GM12865 (cell line): ENCODE measurements around the gene SOCS1.
"Not testable (repeated sequence)": the region's sequence is repeated elsewhere in the genome, so short reads cannot be mapped to it uniquely, and the experiment has no call there.

Experiments used
- DNase-seq: peaks from one replicate; pipeline ENCODE4 v3.0.0; 2010; ENCODE audit warnings: low read depth
- H3K4me3 ChIP-seq: 2 replicates; pipeline ENCODE4 v1.5.1; 2011; ENCODE audit warnings: mild to moderate bottlenecking, low read depth, low read length, control low read depth
- CTCF ChIP-seq: IDR thresholded peaks from 2 replicates; pipeline ENCODE4 v1.5.1; 2011; ENCODE audit warnings: low read length, control low read depth, low read depth, inconsistent platforms; ENCODE audit not compliant: insufficient read depth; ENCODE audit errors: missing control alignments

Gene SOCS1

GRCh38 chr16:11224894-11225676, 30.9 kb downstream of the SOCS1 start:
- no peak for TF ChIP-seq CTCF
- peak overlapping the region; percentile 35 for H3K4me3 ChIP-seq
- peak; percentile 94 for DNase-seq

- DNase-seq, result peak; percentile 89
- peak overlapping the region; percentile 35 for H3K4me3 ChIP-seq
- TF ChIP-seq CTCF, result no peak
Measured at GRCh38 chr16:11224096-11224893, 31.7 kb downstream of the SOCS1 start.

- H3K4me3 ChIP-seq, DNase-seq: not testable (repeated sequence)
Measured at GRCh38 chr16:11220507-11220906, 35.5 kb downstream of the SOCS1 start.

GRCh38 chr16:11219178-11219577, 36.8 kb downstream of the SOCS1 start:
- no peak overlapping the region for H3K4me3 ChIP-seq

GRCh38 chr16:11218604-11218962, 37.4 kb downstream of the SOCS1 start:
- peak; percentile 54 for TF ChIP-seq CTCF
- no peak overlapping the region for H3K4me3 ChIP-seq
- no peak for DNase-seq

More at GRCh38 chr16:11219178-11219577, 36.8 kb downstream of the SOCS1 start:
- no peak for TF ChIP-seq CTCF
- DNase-seq, result no peak

GRCh38 chr16:11217651-11218603, 38.1 kb downstream of the SOCS1 start:
- no peak for TF ChIP-seq CTCF
- H3K4me3 ChIP-seq, result no peak overlapping the region
- DNase-seq, result no peak
